GM12874 (cell line): ENCODE results near the gene XPNPEP2.

Source experiments
- TF ChIP-seq, protein P1 (sequence below): IDR thresholded peaks from 2 replicates; pipeline ENCODE4 v1.5.1; 2011; ENCODE audit warnings: low read depth, mild to moderate bottlenecking, control low read depth, low read length, moderate library complexity; ENCODE audit not compliant: insufficient read depth

XPNPEP2 gene

GRCh38 chrX:129781680-129782495, 43.1 kb downstream of the XPNPEP2 start:
- TF ChIP-seq, protein P1, sequence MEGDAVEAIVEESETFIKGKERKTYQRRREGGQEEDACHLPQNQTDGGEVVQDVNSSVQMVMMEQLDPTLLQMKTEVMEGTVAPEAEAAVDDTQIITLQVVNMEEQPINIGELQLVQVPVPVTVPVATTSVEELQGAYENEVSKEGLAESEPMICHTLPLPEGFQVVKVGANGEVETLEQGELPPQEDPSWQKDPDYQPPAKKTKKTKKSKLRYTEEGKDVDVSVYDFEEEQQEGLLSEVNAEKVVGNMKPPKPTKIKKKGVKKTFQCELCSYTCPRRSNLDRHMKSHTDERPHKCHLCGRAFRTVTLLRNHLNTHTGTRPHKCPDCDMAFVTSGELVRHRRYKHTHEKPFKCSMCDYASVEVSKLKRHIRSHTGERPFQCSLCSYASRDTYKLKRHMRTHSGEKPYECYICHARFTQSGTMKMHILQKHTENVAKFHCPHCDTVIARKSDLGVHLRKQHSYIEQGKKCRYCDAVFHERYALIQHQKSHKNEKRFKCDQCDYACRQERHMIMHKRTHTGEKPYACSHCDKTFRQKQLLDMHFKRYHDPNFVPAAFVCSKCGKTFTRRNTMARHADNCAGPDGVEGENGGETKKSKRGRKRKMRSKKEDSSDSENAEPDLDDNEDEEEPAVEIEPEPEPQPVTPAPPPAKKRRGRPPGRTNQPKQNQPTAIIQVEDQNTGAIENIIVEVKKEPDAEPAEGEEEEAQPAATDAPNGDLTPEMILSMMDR = no peak

GRCh38 chrX:129782706-129783105, 43.9 kb downstream of the XPNPEP2 start:
- TF ChIP-seq, protein P1 = no peak

DNA sequence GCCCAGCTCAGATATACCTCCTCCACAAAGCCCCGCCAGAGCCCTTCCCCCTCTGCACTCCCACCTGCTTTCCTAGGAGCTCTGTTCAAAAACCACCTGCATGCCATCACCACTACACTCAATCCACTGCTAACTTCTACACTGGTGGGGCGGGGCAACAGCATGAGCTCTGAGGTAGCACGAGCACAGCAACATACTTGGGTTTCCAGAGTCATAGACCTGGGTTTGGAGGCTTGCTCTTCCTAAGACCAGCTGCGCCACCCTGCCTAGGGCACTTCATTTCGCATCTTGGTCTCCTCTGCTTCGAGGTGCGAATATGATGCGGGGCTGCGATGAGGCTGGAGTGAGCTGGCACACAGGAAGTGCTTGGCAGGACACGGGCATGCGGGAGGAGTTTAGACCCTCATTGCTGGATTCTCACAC, 44.5 kb downstream of the XPNPEP2 start:
- TF ChIP-seq, protein P1 = no peak

DNA sequence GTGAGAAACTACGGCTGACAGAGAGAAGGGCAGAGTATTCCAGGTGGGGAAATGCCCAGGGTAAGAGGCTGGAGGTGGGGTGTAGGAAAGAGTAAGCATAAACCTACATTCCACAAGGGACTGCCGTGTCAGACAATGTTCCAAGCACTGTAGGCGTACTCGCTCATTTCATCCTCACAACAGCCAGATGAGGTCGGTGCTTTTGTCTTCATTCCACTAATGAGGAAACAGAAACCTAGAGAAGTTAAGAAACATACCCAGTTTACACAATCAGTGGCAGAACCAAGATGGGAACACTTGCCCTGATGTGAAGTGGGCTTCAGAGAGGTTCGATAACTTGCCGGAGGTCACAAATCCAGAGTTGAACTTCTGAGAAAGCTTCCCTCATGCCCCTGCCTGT, 45.6 kb downstream of the XPNPEP2 start:
- TF ChIP-seq, protein P1 = no peak

DNA sequence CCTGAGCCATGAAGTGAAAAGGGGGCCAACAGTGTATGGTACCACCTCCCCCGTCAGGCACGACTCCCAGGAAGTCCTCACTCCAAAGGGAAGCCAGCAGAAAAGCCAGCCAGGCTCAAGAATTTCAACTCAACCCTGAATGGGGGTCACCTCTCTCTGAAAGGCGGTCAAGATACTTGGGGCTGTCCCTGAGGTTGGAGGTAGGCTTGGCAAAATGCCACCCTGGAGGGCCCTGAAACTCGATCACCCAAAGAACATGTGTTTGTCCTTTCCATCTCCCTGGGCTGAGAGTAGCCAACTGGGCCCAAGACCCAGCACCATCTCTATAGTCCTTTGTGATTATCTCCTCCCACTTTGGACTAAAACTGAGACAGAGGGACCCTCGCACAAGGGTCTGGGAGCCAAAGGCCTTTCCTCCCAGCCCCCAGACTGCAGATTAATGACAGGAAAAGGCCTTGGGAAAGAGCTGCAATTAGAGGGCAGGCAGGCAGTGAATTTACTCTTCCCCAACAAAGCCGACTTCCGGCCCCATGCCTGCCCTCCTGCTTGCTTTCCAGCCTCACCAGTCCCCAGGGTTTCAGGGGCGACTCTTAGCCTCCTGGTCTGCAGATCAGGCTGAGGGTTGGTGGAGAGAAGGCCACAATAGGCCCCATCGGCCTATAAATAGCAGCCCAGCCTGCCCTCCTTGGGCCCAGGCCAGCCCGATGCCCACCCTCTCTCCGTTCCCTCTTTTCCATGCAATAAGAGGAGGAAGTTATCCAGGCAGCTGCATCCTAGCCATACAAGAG, 46.6 kb downstream of the XPNPEP2 start:
- TF ChIP-seq, protein P1 = no peak

- TF ChIP-seq, protein P1 = no peak
Measured at GRCh38 chrX:129786210-129786651, 47.5 kb downstream of the XPNPEP2 start.

DNA sequence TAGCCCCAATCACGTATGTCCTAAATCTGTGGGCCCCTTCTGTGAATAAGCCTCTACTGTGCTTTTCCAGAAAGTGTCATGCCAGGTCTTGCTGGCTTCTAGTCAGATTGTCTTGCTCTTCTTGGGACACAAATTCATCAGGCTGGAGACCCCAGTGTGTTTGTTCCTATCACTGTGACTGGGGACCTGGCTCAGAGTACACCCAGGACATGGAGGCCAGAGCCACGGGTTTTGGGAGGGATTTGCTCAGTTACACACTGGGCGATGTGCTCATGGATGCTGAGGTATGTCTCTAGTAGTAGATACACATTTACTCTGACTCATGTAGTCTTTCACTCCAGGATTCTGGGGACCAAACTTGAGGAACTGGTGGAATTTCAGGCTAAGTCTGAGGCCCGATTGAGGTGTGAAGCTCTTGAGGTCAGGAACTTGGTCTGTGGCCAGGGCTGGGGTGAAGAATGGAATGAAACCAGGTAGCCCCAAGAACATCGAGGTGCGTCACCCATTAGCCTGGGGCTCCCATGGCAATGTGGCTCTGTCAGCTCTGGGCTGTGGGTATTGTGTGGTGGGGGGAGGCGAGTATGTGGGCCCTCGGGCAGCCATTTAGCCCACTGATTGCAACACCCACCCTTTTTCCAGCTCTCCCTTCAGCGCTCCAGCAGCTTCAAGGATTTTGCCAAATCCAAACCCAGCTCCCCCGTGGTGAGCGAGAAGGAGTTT, 48.7 kb downstream of the XPNPEP2 start:
- TF ChIP-seq, protein P1 = no peak
